ENCODE results near the gene SMIM28.

The SMIM28 gene

GRCh38 chr6:138374815-138375214 lies 2.9 kb upstream of the SMIM28 start:
- no peak for DNase-seq

DNA sequence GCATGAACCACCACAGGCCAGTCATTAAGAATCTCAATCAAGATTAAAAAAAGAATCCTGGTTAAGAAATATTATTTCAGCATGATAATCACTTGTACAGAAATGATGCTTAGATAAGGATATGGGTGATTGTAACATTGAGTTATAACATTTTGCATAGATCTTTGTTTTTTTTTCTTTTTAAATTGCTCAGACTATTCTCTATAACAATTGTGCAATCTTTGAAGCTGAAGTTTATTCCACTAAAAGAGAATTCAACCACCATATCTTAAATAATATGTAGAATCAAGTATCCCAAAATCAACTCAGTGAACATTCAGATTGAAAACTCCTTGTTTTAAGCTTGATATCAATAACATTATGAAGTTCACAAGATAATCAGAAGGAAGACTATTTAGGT lies 663 bp upstream of the SMIM28 start:
- no peak for DNase-seq

- no peak for DNase-seq
These were observed 758 bp downstream of the SMIM28 start for GRCh38 chr6:138378463-138378862.

GRCh38 chr6:138382498-138383265 lies 5.0 kb downstream of the SMIM28 start:
- no peak for DNase-seq

GRCh38 chr6:138383776-138384175 lies 6.1 kb downstream of the SMIM28 start:
- no peak for DNase-seq

DNA sequence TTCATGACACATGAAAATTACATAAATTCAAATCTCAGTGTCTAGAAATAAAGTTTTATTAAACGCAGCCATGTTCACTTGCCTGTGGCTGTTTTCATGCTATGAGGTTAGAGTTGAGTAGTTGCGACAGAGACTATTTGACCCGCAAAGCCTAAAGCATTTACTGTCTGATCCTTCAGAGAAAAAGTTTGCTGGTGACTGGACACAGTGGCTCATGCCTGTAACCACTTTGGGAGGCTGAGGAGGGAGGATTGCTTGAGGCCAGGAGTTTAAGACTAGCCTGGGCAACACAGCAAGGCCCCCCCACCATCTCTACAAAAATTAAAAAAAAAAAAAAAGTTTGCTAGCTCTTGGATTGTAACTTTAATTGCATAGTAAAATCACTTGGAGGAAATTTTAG lies 9.2 kb downstream of the SMIM28 start:
- DNase-seq, result no peak

DNA sequence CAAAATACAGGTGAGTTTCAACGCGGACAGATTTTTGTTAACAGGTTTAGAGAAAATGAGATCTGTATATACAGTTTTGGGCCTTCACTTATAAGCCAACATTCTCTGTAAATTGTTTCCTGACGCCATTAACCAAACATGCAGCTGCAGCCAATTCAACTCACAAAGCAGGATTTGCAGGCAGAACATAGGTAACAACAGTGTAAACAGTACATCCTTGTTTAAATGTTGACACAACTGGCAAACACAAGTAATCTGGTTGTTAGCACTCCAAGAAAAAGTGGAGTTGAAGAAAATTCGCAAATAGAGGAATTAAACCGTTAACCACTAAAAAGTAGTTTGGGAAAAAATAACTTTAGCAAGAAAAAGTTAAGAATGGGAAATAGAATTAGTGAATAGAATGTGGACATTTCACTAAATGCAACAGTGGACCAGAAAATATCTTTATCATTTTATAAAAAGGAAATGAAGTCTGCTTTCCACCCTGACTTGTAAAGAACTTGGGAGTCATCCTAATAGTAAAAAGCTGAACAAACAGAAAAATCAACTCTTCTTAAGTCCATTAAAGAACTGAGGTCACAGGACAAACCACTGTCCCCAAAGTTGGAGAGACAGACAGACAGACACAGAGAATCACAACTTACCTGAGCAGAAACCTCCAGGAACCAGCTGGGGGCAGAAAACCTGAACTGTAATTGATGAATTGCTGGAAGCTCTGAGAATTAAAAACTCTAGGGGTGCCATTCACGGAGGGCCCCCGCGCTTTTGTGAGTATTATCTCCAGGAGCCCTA lies 10.1 kb downstream of the SMIM28 start:
- no peak for DNase-seq

DNA sequence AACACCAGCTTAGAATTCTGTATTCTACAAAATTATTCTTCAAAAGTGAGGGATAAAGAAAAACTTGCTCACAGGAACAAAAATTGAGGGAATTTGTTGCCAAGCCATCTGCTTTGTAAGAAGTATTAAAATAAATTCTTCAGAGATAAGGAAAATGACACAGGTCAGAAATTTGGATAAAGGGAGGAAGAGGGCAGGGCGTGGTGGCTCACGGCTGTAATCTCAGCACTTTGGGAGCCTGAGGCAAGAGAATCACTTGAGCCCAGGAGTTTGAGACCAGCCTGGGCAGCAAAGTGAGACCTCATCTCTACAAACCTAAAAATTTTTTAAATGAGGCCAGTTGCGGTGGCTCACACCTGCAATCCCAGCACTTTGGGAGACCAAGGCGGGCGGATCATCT lies 11.8 kb downstream of the SMIM28 start:
- DNase-seq, result no peak

- DNase-seq, result no peak
These were observed 16.4 kb downstream of the SMIM28 start for GRCh38 chr6:138393871-138394783.

DNA sequence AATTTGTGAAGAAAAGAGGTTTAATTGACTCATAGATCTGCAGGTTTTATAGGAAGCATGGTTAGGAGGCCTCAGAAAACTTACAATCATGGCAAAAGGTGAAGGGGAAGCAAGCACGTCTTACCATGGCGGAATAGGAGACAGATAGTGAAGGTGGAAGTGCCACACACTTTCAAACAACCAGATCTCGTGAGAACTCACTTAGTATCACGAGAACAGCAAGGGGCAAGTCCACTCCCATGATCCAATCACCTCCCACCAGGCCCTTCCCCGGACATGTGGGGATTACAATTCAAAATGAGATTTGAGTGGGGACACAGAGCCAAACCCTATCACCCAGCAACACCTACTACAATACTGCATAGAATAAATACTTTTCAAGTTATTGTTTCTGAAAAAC lies 19.0 kb downstream of the SMIM28 start:
- DNase-seq, result no peak

DNA sequence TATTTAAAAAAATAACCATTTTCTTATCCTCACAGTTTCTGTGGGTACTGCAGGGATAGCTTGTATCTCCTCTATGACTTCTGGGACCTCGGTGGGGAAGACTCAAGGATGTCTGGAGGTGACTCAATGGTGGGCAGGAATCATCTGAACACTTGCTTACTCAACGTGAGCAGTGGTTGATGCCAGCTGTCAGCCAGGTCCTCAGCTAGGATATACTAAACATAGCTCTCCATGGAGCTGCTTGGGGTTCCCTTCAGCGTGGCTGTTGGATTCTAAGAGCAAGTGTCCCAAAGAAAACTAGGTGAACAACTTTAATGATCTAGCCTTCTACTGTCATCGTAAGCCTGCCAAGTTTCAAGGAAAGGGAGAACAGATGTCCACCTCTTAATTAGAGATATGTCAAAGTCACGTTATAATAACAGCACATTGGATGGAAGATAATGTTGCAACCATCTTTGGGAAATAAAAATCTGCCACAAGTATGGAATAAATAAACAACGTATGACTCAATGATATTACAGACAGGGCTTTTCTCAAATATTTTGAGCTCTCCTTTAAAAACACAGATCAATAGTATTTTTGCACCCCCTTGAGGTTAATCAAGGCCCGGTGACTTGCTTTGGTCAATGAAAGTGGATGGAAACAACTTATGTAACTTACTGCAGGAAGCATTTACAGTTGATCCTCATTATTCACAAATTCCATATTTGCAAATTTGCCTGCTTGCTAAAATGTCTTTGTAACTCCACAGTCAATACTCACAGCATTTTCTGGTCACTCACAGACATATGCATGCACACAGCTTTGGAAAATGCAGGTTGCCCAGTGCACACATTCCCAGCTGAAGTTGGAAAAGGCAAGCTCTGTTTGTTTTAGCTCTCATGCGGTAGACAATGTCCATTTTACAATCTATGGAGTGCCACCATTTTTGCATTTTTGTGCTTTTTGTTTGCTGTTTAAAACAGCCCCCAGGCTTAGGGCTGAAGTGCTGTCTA lies 19.7 kb downstream of the SMIM28 start:
- no peak for DNase-seq

DNA sequence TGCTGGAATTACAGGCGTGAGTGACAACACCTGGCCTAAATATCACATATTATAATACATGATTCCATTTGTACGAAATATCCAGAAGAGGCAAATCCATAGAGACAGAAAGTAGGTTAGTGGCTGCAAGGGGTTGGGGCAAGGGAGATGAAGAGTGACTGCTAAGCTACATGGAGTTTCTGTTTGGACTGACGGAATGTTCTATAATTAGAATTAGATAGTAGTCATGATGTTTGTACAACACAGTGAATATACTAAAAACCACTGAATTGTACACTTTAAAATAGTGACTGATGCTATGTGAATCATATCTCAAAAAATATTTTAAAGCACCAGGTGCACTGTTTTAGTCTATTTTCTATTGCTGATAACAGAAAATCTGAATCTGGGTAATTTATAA lies 22.6 kb downstream of the SMIM28 start:
- no peak for DNase-seq

- no peak for DNase-seq
These were observed 24.5 kb downstream of the SMIM28 start for GRCh38 chr6:138401960-138402837.

DNA sequence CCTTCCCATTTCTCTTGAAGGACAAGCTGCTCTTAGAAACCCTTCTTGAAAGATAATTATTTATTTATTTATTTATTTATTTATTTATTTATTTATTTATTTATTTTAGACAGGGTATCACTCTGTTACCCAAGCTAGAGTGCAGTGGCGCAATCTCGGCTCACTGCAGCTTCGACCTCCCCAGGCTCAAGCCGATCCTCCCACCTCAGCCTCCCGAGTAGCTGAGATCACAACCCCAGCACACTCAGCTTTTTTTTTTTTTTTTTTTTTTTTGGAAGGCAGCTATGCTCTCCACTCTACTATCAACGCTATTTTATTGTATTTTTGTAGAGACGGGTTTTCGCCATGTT lies 25.1 kb downstream of the SMIM28 start:
- DNase-seq, result no peak

DNA sequence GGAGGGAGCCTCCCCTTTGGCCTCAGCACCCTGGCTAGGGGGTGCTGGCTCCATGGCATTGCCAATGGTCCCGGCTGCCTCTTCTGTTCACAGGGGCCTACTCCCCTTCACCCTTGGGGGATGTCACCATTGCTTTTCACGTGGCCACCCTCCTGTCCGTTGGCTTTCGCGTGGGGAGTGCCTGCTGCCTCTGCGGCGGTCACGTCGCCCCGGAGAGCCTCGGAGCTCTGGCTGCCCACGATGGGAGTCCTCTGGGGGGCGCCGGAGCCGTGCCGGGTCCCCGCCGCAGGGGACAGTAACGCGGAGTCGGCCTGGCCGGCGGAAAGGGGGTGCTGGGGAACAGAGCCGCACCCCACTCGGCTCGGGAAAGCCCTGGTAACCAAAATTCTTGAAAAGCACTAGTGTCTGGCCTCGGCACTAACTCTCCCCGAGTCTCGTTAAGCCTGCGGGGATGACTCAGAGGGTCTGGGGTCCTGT lies 25.7 kb downstream of the SMIM28 start:
- DNase-seq, result no peak

DNA sequence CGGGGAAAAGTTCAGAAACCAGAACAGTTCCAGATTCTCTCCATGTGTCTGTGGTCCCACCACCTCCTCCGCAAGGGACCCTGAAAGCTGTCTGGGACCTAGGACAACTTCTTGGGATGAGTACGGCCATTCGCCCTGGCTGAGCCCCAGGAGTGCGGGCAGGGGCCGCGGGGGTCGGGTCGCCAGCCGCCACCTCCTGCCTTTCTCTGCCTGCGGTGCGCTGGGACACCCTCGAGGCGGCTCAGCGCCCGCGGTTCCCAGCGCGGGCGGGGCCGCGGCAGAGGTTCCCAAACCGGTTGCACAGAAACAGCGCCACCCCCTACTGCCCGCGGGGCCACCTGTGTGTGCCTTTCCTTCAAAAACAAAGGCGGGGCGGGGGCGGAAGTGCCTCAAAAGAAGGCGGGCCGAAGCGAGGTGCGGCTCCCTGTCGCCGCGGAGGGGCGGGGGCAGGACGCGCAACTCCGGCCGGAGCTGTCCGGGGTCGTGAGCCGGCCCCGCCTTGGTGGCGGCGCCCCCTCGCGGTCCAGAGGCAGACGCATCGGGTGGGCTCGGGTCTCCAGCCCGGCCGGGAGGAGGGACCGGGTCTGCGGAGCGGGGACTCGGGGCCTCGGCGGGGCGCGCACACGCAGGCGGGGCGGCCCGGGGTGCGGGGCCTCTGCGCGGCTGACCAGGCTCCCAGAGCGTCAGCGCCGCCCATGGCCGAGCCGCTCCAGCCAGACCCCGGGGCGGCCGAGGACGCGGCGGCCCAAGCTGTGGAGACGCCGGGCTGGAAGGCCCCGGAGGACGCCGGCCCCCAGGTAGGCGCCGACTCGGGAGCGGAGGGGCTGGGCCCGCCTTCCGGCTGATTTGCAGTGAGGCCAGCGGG lies 26.3 kb downstream of the SMIM28 start, which contains the start of gene HEBP2:
Gene HEBP2, plus strand, starts transcription at position 423 of the 865 bp plus-strand sequence. Its CDS starts 273 bp downstream, at position 696.
- peak; percentile 73 for DNase-seq

DNA sequence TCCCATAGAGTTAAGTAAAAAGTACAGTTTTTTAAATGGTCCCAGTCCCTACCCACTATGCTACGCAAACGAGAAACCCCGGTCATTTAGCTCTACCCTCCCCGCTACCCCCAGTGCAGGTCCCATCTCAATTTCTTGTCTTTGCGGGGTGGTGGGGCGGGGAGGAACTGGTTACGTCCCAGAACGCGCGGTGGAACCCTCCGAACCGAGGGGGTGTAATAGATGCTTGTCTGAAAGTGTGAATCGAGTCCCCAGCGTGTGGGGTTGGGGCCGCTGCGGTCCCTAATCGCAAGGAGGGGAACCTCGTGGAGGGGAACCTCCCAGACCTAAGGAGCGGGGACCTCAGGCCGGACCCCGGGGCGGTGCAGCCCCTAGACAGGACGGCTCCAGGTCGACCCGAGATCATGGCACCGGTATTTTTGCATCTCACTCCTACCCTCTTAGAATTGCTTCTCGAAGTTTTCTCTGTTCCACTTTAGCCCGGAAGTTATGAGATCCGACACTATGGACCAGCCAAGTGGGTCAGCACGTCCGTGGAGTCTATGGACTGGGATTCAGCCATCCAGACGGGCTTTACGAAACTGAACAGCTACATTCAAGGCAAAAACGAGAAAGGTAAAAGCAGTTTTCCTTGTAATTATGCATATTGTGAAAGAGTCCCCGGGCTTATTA lies 27.1 kb downstream of the SMIM28 start:
- DNase-seq, result no peak

DNA sequence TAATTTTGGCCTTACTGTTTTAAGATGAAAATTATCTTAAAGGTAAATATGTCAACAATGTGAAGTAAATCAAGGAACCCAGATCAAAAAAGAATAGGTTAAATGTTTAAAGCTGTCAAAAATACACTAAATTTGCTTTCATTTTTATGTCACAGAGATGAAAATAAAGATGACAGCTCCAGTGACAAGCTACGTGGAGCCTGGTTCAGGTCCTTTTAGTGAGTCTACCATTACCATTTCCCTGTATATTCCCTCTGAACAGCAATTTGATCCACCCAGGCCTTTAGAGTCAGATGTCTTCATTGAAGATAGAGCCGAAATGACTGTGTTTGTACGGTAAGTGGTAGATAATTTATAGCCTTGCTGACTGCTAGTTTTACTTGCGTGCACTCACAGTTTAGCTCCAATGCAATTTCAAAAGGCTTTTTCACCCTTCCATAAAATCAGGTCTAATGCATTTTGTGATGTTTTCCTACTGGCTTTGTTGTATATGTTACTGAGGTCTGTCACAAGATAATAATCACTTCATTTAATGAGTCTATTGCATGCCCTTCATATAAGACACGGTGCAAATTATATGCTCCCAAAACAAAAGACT lies 28.2 kb downstream of the SMIM28 start:
- DNase-seq, result no peak

- no peak for DNase-seq
These were observed 28.7 kb downstream of the SMIM28 start for GRCh38 chr6:138406443-138406842.

Data from DMS 273 treated with DMSO at 0.1 percent for 48 hours (cell line).